Neural cell (in vitro differentiated cells): Measurements from ENCODE around the gene CUBN. TPM values are rescaled to one million over a fixed set of nuclear protein-coding genes. Genes with fewer than 3 reads are reported as not detected.

Source experiments
- H2AFZ ChIP-seq: fragments of 200-600, 300-800 bp; sonication (generic), shearing (Covaris generic); 2 replicates; pipeline ENCODE4 v1.6.0; 2014; ENCODE audit warnings: low read depth, mild to moderate bottlenecking, antibody characterized with exemption, low read length, moderate library complexity
- H3F3A ChIP-seq: fragments of 200-600 bp; shearing (Covaris generic); 2 replicates; pipeline ENCODE4 v1.6.1; 2016; ENCODE audit warnings: mild to moderate bottlenecking, moderate library complexity, mixed read lengths, antibody characterized with exemption, low read length; ENCODE audit not compliant: insufficient read depth, poor library complexity, severe bottlenecking
- H3K27ac ChIP-seq: fragments of 200-600, 300-800 bp; sonication (generic), shearing (Covaris generic); 2 replicates; pipeline ENCODE4 v1.5.1; 2014; ENCODE audit warnings: mild to moderate bottlenecking, low read length, moderate library complexity
- H3K27me3 ChIP-seq: fragments of 300-800, 200-600 bp; sonication (generic), shearing (Covaris generic); 2 replicates; pipeline ENCODE4 v1.6.0; 2014; ENCODE audit warnings: mild to moderate bottlenecking, low read depth, low read length, moderate library complexity; ENCODE audit not compliant: insufficient read depth
- H3K36me3 ChIP-seq: fragments of 300-800, 200-600 bp; sonication (generic), shearing (Covaris generic); 2 replicates; pipeline ENCODE4 v1.5.1; 2014; ENCODE audit warnings: mild to moderate bottlenecking, antibody characterized with exemption, low read length, moderate library complexity; ENCODE audit not compliant: insufficient read depth
- H3K4me2 ChIP-seq: fragments of 300-800, 200-600 bp; sonication (generic), shearing (Covaris generic); 2 replicates; pipeline ENCODE4 v1.6.0; 2014; ENCODE audit warnings: mild to moderate bottlenecking, low read length
- H3K4me3 ChIP-seq: fragments of 300-800, 200-600 bp; sonication (generic), shearing (Covaris generic); 2 replicates; pipeline ENCODE4 v1.5.1; 2014; ENCODE audit warnings: mild to moderate bottlenecking, low read length, moderate library complexity
- H3K79me2 ChIP-seq: fragments of 200-600 bp; shearing (Covaris generic); replicated peaks from 2 replicates; pipeline ENCODE4 v1.6.0; 2014; ENCODE audit warnings: mild to moderate bottlenecking, low read length, moderate library complexity; ENCODE audit not compliant: insufficient read depth
- H3K9ac ChIP-seq: fragments of 300-800, 200-600 bp; sonication (generic), shearing (Covaris generic); 2 replicates; pipeline ENCODE4 v1.6.1; 2016; ENCODE audit warnings: mild to moderate bottlenecking, low read length, mixed read lengths
- H3K9me2 ChIP-seq: fragments of 200-600 bp; shearing (Covaris generic); 2 replicates; pipeline ENCODE4 v1.6.1; 2016; ENCODE audit warnings: mild to moderate bottlenecking, low read length, mixed read lengths; ENCODE audit not compliant: insufficient read depth
- H3K9me3 ChIP-seq: fragments of 200-600, 300-800 bp; sonication (generic), shearing (Covaris generic); 2 replicates; pipeline ENCODE4 v1.6.1; 2016; ENCODE audit warnings: mild to moderate bottlenecking, mixed run types, low read length, moderate library complexity, mixed read lengths
- H4K20me1 ChIP-seq: fragments of 200-600 bp; shearing (Covaris generic); 2 replicates; pipeline ENCODE4 v1.6.1; 2016; ENCODE audit warnings: mild to moderate bottlenecking, mixed run types; ENCODE audit not compliant: insufficient read depth
- EP300 ChIP-seq: fragments of 450-650 bp; conservative IDR thresholded peaks from 2 replicates; pipeline ENCODE4 v1.6.1; 2014; ENCODE audit warnings: antibody characterized with exemption, mild to moderate bottlenecking, moderate library complexity; ENCODE audit not compliant: poor library complexity, severe bottlenecking
- EZH2 ChIP-seq: fragments of 200-600, 300-800 bp; shearing (Covaris generic), sonication (generic); IDR thresholded peaks from 2 replicates; pipeline ENCODE4 v1.6.1; 2014; ENCODE audit warnings: antibody characterized with exemption, low read length, borderline replicate concordance, mild to moderate bottlenecking; ENCODE audit not compliant: insufficient read depth, poor library complexity, severe bottlenecking
- MXI1 ChIP-seq: fragments of 450-650 bp; conservative IDR thresholded peaks from 2 replicates; pipeline ENCODE4 v1.6.1; 2014; ENCODE audit warnings: antibody characterized with exemption, mild to moderate bottlenecking; ENCODE audit not compliant: poor library complexity, severe bottlenecking
- POLR2AphosphoS5 ChIP-seq: IDR thresholded peaks from 2 replicates; pipeline ENCODE4 v1.6.1; 2012
- RAD21 ChIP-seq: fragments of 450-650 bp; conservative IDR thresholded peaks from 2 replicates; pipeline ENCODE4 v1.6.1; 2014; ENCODE audit warnings: antibody characterized with exemption, mild to moderate bottlenecking, moderate library complexity
- SMC3 ChIP-seq: fragments of 450-650 bp; conservative IDR thresholded peaks from 2 replicates; pipeline ENCODE4 v1.6.1; 2014; ENCODE audit warnings: antibody characterized with exemption, mild to moderate bottlenecking, moderate library complexity; ENCODE audit not compliant: poor library complexity
- TAF1 ChIP-seq: IDR thresholded peaks from 2 replicates; pipeline ENCODE4 v1.6.1; 2012; ENCODE audit warnings: low read depth
- polyA plus RNA-seq: library from polyadenylated mRNA; depleted of rRNA; stranded (reverse); fragments of >200 nt; gene quantifications from 2 replicates; pipeline ENCODE4 v1.2.3, GENCODE V29; 2014
- TF ChIP-seq, protein P1 (sequence below): fragments of 450-650 bp; IDR thresholded peaks from 2 replicates; pipeline ENCODE4 v1.5.1; 2014; ENCODE audit warnings: antibody characterized with exemption, mild to moderate bottlenecking, moderate library complexity; ENCODE audit not compliant: poor library complexity, severe bottlenecking
- TF ChIP-seq, protein P2 (sequence below): IDR thresholded peaks from 2 replicates; pipeline ENCODE4 v1.6.1; 2012; ENCODE audit warnings: borderline replicate concordance

Gene CUBN
- polyA plus RNA-seq, 1 donor from 2014 or later: 7.1 TPM

- no peaks in the 10 kb centered on the region for H3K79me2 ChIP-seq
- no peaks in the 10 kb centered on the region for H3K9me2 ChIP-seq
- H3K4me2 ChIP-seq: no peak overlapping the region
- H3K4me3 ChIP-seq: no peak overlapping the region
- H3K9me3 ChIP-seq: no peaks in the 10 kb centered on the region
- no peak for TF ChIP-seq EP300
- TF ChIP-seq RAD21: no peak
- TF ChIP-seq TAF1: no peak
- TF ChIP-seq MXI1: no peak
- TF ChIP-seq, protein P1, sequence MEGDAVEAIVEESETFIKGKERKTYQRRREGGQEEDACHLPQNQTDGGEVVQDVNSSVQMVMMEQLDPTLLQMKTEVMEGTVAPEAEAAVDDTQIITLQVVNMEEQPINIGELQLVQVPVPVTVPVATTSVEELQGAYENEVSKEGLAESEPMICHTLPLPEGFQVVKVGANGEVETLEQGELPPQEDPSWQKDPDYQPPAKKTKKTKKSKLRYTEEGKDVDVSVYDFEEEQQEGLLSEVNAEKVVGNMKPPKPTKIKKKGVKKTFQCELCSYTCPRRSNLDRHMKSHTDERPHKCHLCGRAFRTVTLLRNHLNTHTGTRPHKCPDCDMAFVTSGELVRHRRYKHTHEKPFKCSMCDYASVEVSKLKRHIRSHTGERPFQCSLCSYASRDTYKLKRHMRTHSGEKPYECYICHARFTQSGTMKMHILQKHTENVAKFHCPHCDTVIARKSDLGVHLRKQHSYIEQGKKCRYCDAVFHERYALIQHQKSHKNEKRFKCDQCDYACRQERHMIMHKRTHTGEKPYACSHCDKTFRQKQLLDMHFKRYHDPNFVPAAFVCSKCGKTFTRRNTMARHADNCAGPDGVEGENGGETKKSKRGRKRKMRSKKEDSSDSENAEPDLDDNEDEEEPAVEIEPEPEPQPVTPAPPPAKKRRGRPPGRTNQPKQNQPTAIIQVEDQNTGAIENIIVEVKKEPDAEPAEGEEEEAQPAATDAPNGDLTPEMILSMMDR: no peak
- no peak for TF ChIP-seq EZH2
- TF ChIP-seq, protein P2, sequence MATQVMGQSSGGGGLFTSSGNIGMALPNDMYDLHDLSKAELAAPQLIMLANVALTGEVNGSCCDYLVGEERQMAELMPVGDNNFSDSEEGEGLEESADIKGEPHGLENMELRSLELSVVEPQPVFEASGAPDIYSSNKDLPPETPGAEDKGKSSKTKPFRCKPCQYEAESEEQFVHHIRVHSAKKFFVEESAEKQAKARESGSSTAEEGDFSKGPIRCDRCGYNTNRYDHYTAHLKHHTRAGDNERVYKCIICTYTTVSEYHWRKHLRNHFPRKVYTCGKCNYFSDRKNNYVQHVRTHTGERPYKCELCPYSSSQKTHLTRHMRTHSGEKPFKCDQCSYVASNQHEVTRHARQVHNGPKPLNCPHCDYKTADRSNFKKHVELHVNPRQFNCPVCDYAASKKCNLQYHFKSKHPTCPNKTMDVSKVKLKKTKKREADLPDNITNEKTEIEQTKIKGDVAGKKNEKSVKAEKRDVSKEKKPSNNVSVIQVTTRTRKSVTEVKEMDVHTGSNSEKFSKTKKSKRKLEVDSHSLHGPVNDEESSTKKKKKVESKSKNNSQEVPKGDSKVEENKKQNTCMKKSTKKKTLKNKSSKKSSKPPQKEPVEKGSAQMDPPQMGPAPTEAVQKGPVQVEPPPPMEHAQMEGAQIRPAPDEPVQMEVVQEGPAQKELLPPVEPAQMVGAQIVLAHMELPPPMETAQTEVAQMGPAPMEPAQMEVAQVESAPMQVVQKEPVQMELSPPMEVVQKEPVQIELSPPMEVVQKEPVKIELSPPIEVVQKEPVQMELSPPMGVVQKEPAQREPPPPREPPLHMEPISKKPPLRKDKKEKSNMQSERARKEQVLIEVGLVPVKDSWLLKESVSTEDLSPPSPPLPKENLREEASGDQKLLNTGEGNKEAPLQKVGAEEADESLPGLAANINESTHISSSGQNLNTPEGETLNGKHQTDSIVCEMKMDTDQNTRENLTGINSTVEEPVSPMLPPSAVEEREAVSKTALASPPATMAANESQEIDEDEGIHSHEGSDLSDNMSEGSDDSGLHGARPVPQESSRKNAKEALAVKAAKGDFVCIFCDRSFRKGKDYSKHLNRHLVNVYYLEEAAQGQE: no peak
- TF ChIP-seq SMC3: no peak
- TF ChIP-seq POLR2AphosphoS5: no peak
- no peaks in the 10 kb centered on the region for H3K27me3 ChIP-seq
- H2AFZ ChIP-seq: no peak overlapping the region
- H3K9ac ChIP-seq: no peak overlapping the region
- H3K27ac ChIP-seq: no peak overlapping the region
- H3F3A ChIP-seq: no peaks in the 10 kb centered on the region
- H4K20me1 ChIP-seq: no peaks in the 10 kb centered on the region
- no peaks in the 10 kb centered on the region for H3K36me3 ChIP-seq
Measured at GRCh38 chr10:16863766-16864165, 265.8 kb downstream of the CUBN start.

- H2AFZ ChIP-seq: no peak overlapping the region
- no peak overlapping the region for H3K27ac ChIP-seq
- H3K36me3 ChIP-seq: no peaks in the 10 kb centered on the region
- no peaks in the 10 kb centered on the region for H3K9me2 ChIP-seq
- no peaks in the 10 kb centered on the region for H3F3A ChIP-seq
- no peak overlapping the region for H3K4me2 ChIP-seq
- no peaks in the 10 kb centered on the region for H3K79me2 ChIP-seq
- no peaks in the 10 kb centered on the region for H4K20me1 ChIP-seq
- TF ChIP-seq, protein P1: no peak
- no peak for TF ChIP-seq POLR2AphosphoS5
- no peak for TF ChIP-seq MXI1
- TF ChIP-seq RAD21: no peak
- TF ChIP-seq EP300: no peak
- no peak for TF ChIP-seq EZH2
- TF ChIP-seq, protein P2: no peak
- no peak for TF ChIP-seq SMC3
- TF ChIP-seq TAF1: no peak
- H3K9me3 ChIP-seq: no peaks in the 10 kb centered on the region
- no peak overlapping the region for H3K9ac ChIP-seq
- H3K4me3 ChIP-seq: no peak overlapping the region
- H3K27me3 ChIP-seq: no peaks in the 10 kb centered on the region
Measured at GRCh38 chr10:16857419-16857818, 272.2 kb downstream of the CUBN start.
